Measurements from ENCODE around the gene LAMB4.

DNA sequence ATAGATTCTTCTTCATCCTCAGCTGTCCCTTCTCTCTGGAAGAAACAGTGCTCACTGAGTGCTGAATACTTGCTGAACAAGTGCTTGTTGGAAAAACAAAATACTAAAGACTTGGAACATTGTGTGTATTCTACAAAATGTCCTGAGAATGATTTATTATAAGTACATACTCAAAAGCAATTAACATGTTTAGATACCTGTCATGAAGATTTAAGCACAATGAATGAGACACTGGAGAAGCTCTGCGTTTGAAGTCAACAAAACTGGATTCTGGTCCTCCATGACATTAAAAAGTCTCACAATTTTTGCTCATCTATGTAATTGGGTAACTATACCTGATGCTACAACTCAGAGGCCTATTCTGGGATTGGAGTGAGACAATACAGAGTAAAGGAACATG is 92.4 kb downstream of the LAMB4 start:
- TF ChIP-seq, protein P1, sequence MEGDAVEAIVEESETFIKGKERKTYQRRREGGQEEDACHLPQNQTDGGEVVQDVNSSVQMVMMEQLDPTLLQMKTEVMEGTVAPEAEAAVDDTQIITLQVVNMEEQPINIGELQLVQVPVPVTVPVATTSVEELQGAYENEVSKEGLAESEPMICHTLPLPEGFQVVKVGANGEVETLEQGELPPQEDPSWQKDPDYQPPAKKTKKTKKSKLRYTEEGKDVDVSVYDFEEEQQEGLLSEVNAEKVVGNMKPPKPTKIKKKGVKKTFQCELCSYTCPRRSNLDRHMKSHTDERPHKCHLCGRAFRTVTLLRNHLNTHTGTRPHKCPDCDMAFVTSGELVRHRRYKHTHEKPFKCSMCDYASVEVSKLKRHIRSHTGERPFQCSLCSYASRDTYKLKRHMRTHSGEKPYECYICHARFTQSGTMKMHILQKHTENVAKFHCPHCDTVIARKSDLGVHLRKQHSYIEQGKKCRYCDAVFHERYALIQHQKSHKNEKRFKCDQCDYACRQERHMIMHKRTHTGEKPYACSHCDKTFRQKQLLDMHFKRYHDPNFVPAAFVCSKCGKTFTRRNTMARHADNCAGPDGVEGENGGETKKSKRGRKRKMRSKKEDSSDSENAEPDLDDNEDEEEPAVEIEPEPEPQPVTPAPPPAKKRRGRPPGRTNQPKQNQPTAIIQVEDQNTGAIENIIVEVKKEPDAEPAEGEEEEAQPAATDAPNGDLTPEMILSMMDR (IDR thresholded peaks at IDR 0.05) = no peak
- TF ChIP-seq POLR2A (IDR thresholded peaks at IDR 0.05) = no peak
